Measurements from ENCODE around the gene C6orf163.

C6orf163 gene

GRCh38 chr6:87342829-87343228 is 1.8 kb upstream of the C6orf163 start:
- no peak for TF ChIP-seq CTCF (IDR thresholded peaks at IDR 0.05)

GRCh38 chr6:87346700-87347099 is 2.1 kb downstream of the C6orf163 start:
- no peak for TF ChIP-seq CTCF (IDR thresholded peaks at IDR 0.05)

- TF ChIP-seq CTCF (IDR thresholded peaks at IDR 0.05) = no peak
Measured at GRCh38 chr6:87349896-87350295, 5.3 kb downstream of the C6orf163 start.

- no peak for TF ChIP-seq CTCF (IDR thresholded peaks at IDR 0.05)
Measured at GRCh38 chr6:87350516-87350915, 5.9 kb downstream of the C6orf163 start.

- no peak for TF ChIP-seq CTCF (IDR thresholded peaks at IDR 0.05)
Measured at GRCh38 chr6:87351583-87351982, 7.0 kb downstream of the C6orf163 start.

- TF ChIP-seq CTCF (IDR thresholded peaks at IDR 0.05) = no peak
Measured at GRCh38 chr6:87356181-87356580, 11.6 kb downstream of the C6orf163 start.

GRCh38 chr6:87357479-87358196 is 13.0 kb downstream of the C6orf163 start:
- TF ChIP-seq CTCF (IDR thresholded peaks at IDR 0.05) = no peak

Data from LNCAP (cell line).